ENCODE measurements around the gene ALDH7A1. TPM values are rescaled to one million over a fixed set of nuclear protein-coding genes. Genes with fewer than 3 reads are reported as not detected.

ALDH7A1 gene
- polyA plus RNA-seq, 1 donor: 191 TPM

DNA sequence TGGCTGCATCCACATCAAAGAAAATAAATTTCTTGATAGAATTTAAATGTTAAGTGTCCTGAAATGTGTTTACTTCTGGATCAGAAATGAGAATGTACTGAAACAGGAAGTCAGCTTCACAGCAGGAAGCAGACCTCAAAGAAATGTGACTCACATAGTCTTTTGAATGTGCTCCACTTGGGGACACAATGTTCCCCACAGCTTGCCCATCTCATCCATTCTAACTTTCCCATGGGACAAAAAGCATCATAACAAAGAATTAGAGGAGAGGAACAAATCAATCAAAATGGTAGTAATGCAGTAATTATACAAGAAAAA, 86.1 kb downstream of the ALDH7A1 start:
- no peak for DNase-seq

DNA sequence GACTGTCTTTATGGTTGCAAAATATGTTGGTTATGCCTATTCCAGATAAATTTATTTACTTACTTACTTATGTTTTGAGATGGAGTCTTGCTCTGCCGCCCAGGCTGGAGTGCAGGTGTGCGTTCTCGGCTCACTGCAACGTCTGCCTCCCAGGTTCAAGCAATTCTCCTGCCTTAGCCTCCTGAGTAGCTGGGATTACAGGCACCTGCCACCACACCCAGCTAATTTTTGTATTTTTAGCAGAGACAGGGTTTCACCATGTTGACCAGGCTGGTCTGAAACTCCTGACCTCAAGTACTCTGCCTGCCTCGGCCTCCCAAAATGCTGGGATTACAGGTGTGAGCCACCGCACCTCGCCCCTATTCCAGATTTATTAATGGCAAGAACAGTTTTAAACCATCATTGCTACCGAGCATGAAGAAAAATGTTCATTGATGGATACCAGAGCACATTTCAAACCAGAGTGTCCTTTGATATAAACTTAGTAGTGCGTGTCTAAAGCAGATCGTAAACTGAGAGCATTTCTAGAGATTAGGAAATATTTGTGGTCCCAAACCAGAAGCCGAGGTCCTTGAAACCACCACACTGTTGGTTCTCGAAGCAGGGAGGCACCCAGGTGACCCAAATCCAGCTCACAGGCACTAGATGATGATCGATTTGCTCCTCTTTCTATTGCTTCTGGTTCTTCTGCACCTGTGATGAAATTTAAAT, 86.6 kb downstream of the ALDH7A1 start:
- DNase-seq: no peak

DNA sequence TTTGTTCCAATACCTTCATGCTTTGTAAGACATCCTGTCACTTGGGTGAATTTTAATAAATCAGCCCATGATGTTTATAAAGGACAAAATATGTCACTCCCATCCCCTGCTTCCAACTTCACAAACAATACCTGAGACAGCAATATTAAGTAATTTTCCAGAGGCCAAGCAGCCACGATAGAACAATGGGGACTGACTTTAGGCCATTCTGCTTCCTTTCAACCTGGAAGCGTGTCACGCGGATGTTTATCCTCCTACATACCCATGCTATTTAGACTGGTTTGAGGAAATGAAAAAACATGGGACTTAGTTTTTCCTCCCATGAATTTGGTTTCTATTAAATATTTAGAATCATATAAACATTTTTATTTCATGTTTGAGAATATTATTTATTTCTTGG, 88.9 kb downstream of the ALDH7A1 start:
- DNase-seq: no peak

DNA sequence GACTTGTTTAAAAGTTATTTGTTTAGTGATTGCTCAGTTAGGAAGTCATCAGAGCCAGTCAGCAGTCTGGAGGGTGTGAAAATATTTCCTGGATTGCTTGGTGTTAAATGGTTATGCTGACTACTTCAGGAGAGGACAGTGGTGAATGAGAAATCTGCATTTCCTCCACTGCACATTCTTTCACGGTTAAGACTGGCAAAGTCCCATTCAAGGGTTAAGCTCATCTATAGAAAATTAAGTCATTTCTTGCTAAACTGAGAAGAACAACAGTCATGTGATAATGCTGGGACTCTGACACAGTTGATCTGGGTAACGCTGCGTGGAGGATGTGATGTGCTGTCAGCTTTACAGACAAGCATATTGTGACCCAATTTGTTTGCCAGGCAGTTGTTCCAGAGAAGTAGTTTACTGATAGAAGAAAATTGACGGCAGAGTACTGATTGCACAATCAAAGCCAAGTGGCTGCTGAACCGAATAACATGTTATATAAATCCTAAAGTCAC, 91.4 kb downstream of the ALDH7A1 start:
- no peak for DNase-seq

DNA sequence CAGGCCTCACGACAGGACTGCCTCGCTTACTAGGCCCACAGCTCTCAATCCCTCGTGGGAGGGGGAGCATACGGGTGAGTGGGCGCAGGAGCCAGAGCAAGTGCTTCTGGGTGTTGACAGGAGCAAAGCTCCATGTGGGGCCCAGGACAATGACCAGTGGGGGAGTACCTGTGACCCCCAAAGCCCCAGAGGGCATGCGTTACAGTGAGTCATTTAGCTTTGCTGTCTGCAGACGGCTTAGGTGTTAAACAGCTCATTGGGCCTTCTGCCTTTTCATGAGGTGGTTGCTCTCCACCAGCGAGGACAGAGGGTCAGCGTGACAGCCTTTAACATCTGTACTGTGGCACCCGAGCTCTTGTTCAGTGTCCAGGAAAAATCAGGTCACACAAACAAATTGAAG, 93.6 kb downstream of the ALDH7A1 start:
- DNase-seq: no peak

DNA sequence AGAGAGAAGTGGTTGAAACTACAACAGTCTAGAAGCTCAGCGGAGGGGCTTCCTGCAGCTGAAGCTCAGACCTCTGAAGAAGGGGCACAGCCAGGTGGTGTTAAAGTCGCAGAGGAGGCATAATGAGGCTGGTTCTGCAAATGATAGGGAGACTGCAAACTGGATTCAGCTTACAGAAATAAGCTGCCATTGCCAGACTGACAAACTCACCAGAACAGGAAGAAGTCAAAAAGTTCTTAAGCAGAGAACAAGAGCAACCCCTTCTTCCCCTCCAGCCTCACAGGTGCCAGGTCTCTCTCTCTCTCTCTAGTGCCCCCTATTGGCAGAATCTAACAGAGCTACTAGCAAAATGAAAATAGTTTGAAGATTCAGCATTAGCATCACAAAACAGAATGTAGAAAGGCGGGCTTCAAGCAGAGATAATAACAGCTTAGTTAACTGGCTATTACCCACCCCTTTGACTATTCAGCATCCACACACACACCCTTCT, 95.1 kb downstream of the ALDH7A1 start:
- DNase-seq: no peak

DNA sequence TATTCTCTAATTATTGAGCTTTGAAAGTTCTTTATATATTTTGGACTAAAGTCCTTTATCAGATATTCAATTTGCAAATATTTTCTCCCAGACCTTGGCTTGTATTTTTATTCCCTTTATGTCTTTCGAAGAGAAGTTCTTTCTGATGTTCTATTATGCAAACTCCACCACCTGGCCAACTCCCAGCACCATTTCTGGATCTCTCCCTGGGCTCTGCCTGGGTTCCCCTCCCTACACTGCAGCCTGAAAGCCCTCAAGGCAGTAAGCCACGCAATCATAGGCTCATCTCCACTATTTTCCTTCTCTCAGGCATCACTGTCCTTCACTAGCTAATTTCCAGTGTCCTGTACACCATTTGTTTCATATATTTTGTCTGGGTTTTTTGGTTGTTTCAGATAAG, 95.7 kb downstream of the ALDH7A1 start:
- DNase-seq: no peak

DNA sequence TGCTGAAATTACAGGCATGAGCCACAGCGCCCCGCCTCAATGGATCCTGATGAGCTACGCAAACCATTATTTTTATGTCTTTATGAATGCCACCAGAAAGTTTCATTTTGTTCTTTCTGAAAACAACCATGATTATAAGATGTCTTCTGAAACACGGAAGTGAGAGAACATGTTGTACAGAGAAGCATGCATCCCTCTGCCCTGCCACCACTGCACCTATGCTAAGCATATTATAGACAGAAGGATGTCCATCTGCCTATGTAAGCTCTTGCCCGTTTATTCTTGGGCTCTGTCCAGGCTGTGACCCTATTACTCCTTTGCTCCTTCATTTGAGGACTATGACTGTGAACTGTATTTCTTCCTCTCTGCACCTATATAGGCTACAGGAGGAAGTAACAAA, 97.5 kb downstream of the ALDH7A1 start:
- DNase-seq: no peak

DNA sequence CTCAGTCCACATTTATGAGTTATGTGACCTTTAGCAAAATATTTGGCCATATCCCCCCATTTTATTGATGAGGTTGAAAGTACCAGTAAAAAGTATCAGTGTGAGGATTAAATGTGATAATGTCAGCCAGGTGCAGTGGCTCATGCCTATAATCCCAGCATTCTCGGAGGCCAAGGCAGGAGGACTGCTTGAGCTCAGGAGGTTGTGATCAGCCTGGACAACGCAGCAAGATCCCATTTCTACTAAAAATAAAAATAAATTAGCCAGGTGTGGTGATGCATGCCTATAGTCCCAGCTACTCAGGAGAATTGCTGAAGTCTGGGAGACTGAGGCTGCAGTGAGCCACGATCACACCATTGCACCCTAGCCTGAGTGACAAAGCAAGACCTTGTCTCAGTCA, 100.6 kb downstream of the ALDH7A1 start:
- no peak for DNase-seq

DNA sequence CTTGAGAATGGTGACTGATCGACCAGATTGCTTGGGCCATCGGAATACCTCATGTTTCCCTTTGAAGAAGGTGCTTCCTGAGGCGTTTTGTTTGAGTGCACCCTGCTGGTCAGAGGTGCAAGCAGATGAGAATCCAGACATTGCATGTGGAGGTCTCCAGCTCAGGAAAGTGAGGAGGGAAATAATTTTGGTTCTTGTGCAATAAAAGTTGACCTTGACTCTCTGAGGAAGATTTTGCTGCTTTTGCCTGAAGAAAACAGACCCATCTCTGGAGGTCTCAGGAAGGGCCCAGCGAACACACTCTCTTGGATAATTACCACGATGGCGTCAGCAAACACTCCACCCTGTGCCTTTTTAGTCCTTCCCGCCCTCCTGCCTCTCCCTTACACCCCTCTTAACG, 102.1 kb downstream of the ALDH7A1 start:
- no peak for DNase-seq

DNA sequence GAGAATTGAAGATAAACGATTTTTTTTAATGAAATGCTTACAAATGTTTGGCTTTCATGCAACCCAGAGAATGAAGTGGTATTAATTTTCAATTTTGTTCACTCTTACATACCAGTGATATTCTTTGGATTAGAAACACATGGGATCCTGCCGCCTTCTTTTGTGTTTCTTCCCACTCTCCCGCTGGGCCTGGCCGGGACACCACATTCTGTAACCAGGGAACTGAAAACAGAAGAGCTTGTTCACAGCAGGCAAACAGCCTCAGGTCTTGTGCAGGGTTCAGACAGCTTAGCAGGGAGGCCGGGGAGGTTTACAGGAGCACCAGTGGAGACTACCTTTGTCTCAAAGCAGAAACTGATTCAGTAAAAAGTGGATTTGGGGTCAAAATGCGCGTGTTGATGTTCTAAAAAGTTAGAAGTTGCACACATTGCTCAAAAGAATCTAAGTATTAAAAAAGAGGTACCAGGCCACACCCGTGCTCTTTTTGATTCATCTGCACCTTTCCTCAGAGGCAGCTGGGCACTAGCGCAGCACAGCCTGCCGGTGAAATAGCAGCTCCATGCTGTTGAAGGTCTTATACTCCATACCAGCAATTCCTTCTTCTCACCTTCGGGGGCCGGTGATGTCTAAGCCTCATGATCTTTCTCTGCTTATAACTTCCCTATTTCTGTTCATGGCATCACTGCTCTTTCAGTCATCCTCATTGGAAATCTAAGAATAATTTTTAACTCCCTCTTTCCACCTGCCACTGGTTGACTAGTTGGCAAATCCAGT, 104.7 kb downstream of the ALDH7A1 start:
- no peak for DNase-seq

DNA sequence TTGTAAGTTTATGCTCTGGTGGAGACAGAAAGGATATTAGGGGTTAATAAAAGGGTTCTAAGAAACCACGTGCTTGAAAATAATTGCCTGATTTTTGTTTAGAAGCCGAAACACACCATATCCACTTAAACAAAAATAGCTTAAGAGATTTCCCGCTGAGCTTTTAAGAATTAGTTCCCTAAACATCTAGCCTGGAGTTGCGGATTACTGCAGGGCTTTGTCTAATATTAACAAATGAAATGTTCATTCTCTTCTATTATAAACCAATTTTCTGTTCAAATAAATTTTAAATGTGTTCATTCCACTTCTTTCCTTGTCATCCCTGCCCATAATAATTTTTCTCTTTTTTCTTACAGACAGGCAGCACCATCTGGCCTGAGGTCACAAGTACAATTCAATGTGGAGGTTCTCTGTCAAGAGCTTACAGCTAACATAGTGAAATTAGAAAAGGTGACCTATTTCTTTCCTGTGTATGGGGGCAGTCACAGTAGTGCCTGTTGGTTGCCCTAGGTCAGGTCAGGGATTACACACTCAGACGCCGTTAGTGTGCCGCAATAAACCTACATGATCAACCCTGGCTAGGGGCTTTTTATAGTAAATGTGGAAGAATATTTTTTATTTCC, 106.5 kb downstream of the ALDH7A1 start:
- no peak for DNase-seq

DNA sequence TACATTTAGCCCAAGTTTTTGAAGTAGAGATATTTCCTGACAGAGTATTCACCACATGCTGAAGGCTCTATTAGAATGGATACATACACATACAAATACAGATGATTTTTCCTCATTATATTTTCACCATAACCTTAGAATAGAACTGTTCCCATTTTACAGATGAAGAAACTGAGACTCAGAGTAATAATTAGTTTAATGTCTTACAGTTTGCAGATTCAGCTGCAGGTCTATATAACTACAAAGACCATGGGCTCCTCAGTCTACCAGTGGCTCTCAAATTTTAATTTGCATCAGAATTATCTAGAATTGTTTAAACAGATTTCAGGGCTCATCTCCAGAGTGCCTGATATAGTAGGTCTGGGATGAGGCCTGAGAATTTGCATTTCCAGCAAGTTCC, 107.4 kb downstream of the ALDH7A1 start:
- DNase-seq: no peak

DNA sequence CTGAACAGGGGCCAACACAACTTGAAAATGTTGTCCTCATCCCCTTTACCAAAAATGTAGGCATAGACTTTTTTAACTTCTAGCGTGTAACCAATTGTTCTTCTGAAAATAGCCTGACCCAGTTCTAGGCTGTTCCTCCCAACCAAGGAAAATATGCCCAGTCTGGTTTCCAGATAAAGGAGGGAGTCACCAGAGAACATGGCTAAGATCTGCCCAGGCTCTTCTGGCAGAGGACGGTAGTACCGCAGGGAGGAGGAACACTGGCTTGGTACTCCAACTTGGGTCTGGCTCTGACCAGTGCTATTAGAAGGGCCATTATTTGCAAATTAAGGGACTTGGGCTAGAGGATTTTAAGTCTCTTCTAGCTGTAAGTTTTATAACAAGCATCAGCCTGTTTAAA, 108.7 kb downstream of the ALDH7A1 start:
- DNase-seq: no peak

DNA sequence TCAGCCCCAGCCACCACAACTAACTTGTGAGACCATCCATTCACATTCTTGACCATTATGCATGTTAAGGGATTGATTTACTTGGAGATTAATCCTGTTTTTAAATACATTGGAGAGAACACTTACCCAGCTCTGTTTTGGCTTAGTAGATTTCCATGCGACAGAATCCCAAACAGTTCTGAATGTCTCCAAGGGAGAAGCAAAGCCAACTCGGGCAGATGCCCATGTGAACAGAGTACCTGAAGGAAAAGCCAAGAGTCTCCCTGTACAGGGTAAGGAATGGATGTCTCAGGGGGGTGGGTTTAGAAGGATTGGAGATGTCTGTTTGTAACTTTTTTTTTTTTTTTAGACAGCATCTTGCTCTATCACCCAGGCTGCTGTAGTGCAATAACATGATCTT, 110.8 kb downstream of the ALDH7A1 start:
- DNase-seq: no peak

DNA sequence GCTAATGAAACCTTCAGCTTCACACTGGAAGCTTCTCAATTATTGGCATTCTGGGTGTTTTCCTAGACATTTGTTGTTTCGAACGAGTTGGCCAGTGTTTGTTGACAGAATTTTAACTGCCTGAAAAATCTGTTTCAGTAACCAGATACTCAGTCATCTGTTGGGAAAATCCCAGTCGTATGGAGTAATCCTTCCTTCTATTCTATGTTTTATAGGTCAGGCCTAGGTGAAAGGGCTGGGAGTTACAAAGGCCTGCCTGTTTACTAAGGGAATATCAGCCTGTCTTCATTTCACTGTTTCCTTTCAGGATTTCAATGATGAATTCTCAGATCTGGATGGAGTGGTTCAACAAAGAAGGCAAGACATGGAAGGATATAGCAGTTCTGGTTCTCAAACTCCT, 111.9 kb downstream of the ALDH7A1 start:
- no peak for DNase-seq

DNA sequence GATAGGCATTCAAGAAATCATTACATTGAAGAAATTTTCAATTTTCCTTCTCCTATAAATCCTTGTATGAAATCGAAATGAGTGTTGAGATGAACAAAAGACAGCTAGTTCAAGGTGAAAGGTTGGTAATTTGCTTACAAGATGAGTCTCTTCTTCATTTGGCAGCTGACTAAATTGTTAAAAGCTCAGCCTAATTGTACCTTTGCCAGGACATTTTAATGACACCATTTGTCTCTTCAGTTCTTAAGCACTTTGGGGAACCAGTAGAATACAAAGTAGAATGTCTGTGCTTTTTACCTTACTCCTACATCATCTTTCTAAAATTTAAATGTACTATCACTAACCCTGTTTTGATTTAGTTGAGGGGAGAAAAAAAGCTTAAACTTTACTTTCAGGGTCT, 112.4 kb downstream of the ALDH7A1 start:
- no peak for DNase-seq

DNA sequence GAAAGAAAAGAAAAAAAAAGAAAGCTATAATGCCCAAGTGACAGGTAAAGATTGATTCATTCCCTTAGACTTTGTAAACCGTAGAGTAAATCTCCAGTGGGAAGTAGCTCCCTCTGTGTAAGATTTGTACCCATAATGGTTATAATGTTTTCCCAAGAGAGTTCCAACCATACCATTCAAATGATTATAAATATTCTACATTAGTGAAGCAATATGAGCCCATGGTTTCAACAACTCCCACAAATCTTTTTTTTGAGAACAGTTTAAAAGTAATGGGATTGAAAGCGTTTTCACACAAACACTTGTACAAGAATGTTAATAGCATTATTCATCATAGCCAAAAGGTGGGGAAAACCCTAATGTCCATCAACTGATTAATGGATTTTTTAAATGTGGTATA, 113.8 kb downstream of the ALDH7A1 start:
- DNase-seq: no peak

Other genes starting within 250 kb of the ALDH7A1 start
- 31.1 TPM for gene GRAMD2B, start 171.8 kb downstream of the ALDH7A1 start, polyA plus RNA-seq (ENCODE audit: insufficient read length)
- 87.9 TPM for gene PHAX, start 5.7 kb upstream of the ALDH7A1 start, polyA plus RNA-seq (ENCODE audit: insufficient read length)
- 165 TPM for gene LMNB1, start 181.9 kb upstream of the ALDH7A1 start, polyA plus RNA-seq (ENCODE audit: insufficient read length)

All from left kidney (tissue), 2 donors.